Measurements from ENCODE around the gene TAS2R39. TPM values are rescaled to one million over a fixed set of nuclear protein-coding genes. Genes with fewer than 3 reads are reported as not detected.

The TAS2R39 gene
- total RNA-seq, 1 experiment from 2014 or later: not detected

- H3K4me2 ChIP-seq (ENCODE audit: insufficient read depth, insufficient read length, low read length): no peak overlapping the region
- H3K27ac ChIP-seq (ENCODE audit: insufficient read length, low read depth, low read length): no peak overlapping the region
- H3K9me3 ChIP-seq (ENCODE audit: control insufficient read depth, low read depth, low read length): no peaks in the 10 kb centered on the region
- no peak overlapping the region for H4K5ac ChIP-seq (ENCODE audit: insufficient read length, low read depth, low read length)
- H4K91ac ChIP-seq (ENCODE audit: insufficient read length, low read depth, low read length): no peak overlapping the region
- no peaks in the 10 kb centered on the region for H3K4me1 ChIP-seq (ENCODE audit: insufficient read depth, low read length)
- no peak overlapping the region for H2BK12ac ChIP-seq (ENCODE audit: insufficient read length, low read depth, low read length)
- Mint-ChIP-seq H3K4me1 (no peaks in the 10 kb centered on the region), H3K36me3 (ENCODE audit: insufficient read depth in 1 of 3, low read depth in 3 of 3) (peaks cover 0 to 5% (median 0%) of the 10 kb centered on the region in 3 experiments; a peak in 1 of 7 replicates), H3K4me3 (no peak overlapping the region), H3K27ac (no peak overlapping the region), H3K9me3 (peaks cover 0 to 9% of the 10 kb centered on the region in 2 experiments; a peak in 2 of 5 replicates), H3K27me3 (ENCODE audit: low read depth) (peaks cover 9% of the 10 kb centered on the region; the same call in 1 of the 2 replicates)
- no peak for TF ChIP-seq CTCF (conservative IDR thresholded peaks at IDR 0.05)
- no peaks in the 10 kb centered on the region for H3K27me3 ChIP-seq (ENCODE audit: insufficient read depth, low read length)
- no peak overlapping the region for H3K18ac ChIP-seq (ENCODE audit: insufficient read length, low read depth, low read length)
- no peak overlapping the region for H3K14ac ChIP-seq (ENCODE audit: insufficient read depth, low read length)
- no peaks in the 10 kb centered on the region for H3K23me2 ChIP-seq (ENCODE audit: insufficient read length, low read depth, low read length, poor library complexity, severe bottlenecking)
- H2BK15ac ChIP-seq (ENCODE audit: low read depth, low read length): no peak overlapping the region
- no peak overlapping the region for H2BK5ac ChIP-seq (ENCODE audit: insufficient read length, low read length)
- no peak overlapping the region for H2AFZ ChIP-seq (ENCODE audit: low read length)
- H3K4ac ChIP-seq (ENCODE audit: low read depth, low read length): no peak overlapping the region
- no peak overlapping the region for H3T11ph ChIP-seq (ENCODE audit: low read length)
- H2BK120ac ChIP-seq (ENCODE audit: low read depth, low read length, poor library complexity, severe bottlenecking): no peak overlapping the region
- no peak overlapping the region for H4K8ac ChIP-seq (replicated peaks; ENCODE audit: insufficient read length, low read depth, low read length)
- H2BK20ac ChIP-seq (ENCODE audit: low read depth, low read length, poor library complexity, severe bottlenecking): no peak overlapping the region
- H3K79me2 ChIP-seq (ENCODE audit: insufficient read depth, low read length): no peaks in the 10 kb centered on the region
- H3K79me1 ChIP-seq (ENCODE audit: insufficient read depth, low read depth, low read length, poor library complexity, severe bottlenecking): no peaks in the 10 kb centered on the region
- no peak overlapping the region for H3K56ac ChIP-seq (ENCODE audit: insufficient read length, low read depth, low read length)
- no peaks in the 10 kb centered on the region for H4K20me1 ChIP-seq (ENCODE audit: control insufficient read depth, insufficient read depth, insufficient read length)
- H3K9ac ChIP-seq (ENCODE audit: extremely low read depth, insufficient read length, low read length): no peak overlapping the region
- WGBS (ENCODE audit: extremely low coverage, insufficient read length, low lambda C conversion rate): no CpG with 5 or more reads among the region's 6 CpGs
- no peak overlapping the region for H3K23ac ChIP-seq (ENCODE audit: insufficient read length, low read depth, low read length)
- no peak overlapping the region for H2AK5ac ChIP-seq (ENCODE audit: insufficient read length, low read length)
- DNase-seq: no peak
Measured at GRCh38 chr7:143216151-143216550, 32.9 kb downstream of the TAS2R39 start.

All from H9 (cell line).